Cardiac fibroblast (primary cell): Measurements from ENCODE around the gene KSR1.

Source experiments
- DNase-seq, 2 donors: peaks; one replicate each; pipeline versions ENCODE4 v3.0.0 to v3.0.0-alpha.2; 2010; ENCODE audit warnings: low read depth in 2 of 2
- H3K4me3 ChIP-seq, 2 donors: replicated peaks in 1 of 2; 1 replicate in 1 of 2; 2 replicates in 1 of 2; pipeline ENCODE4 v1.5.1; 2011; ENCODE audit warnings: low read depth in 2 of 2, low read length in 2 of 2, mild to moderate bottlenecking in 2 of 2, moderate library complexity in 1 of 2
- CTCF ChIP-seq: IDR thresholded peaks from one replicate; pipeline ENCODE4 v1.5.1; 2011; ENCODE audit warnings: low read depth, mild to moderate bottlenecking, low read length, inconsistent platforms

Gene KSR1

GRCh38 chr17:27512511-27513346 lies 56.5 kb downstream of the KSR1 start:
- DNase-seq = no peak
- TF ChIP-seq CTCF = no peak
- no peak overlapping the region for H3K4me3 ChIP-seq

DNA sequence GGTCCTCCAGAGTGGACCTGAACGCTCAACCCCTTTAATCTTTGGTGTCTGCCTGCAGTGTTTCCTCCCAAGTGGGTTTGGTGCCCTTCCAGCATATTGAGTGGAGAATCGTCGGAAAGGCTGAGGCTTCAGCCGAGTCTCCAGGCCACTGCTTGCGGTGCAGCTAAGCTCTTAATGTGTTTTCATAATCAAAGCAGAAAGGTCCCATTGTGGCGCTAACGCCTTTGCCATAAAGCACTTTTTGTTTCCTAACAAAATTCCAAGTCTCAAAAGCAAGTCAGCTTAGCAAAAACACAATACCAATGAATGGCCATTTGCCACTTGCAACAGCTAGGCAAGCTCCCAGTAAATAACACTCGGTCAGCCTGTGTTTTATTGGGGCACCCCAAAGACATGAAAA lies 57.6 kb downstream of the KSR1 start:
- no peak for TF ChIP-seq CTCF
- no peak for DNase-seq
- no peak overlapping the region for H3K4me3 ChIP-seq

- no peak for DNase-seq
- H3K4me3 ChIP-seq = no peak overlapping the region
- no peak for TF ChIP-seq CTCF
These were observed 58.6 kb downstream of the KSR1 start for GRCh38 chr17:27514595-27515413.

DNA sequence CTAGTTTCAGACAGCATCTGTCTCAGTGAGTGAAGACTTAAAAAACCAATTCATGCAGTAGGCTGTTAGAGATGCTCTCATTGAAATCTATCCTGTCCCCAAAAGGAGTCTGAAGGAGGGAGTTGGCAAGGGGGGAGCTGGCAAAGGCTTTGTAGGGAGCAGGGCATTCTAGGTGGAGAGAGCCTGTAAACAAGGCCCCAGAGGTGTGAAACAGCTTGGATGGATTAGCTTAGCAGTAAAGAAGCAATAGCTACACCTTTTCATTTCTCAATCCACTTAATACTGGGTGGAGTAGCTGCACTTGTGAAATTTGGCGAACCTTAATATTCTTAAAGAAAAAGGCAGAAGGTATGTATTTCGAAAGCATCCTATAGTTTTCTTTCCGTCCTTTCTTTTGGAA lies 61.8 kb downstream of the KSR1 start:
- no peak for DNase-seq
- TF ChIP-seq CTCF = no peak
- no peak overlapping the region for H3K4me3 ChIP-seq

DNA sequence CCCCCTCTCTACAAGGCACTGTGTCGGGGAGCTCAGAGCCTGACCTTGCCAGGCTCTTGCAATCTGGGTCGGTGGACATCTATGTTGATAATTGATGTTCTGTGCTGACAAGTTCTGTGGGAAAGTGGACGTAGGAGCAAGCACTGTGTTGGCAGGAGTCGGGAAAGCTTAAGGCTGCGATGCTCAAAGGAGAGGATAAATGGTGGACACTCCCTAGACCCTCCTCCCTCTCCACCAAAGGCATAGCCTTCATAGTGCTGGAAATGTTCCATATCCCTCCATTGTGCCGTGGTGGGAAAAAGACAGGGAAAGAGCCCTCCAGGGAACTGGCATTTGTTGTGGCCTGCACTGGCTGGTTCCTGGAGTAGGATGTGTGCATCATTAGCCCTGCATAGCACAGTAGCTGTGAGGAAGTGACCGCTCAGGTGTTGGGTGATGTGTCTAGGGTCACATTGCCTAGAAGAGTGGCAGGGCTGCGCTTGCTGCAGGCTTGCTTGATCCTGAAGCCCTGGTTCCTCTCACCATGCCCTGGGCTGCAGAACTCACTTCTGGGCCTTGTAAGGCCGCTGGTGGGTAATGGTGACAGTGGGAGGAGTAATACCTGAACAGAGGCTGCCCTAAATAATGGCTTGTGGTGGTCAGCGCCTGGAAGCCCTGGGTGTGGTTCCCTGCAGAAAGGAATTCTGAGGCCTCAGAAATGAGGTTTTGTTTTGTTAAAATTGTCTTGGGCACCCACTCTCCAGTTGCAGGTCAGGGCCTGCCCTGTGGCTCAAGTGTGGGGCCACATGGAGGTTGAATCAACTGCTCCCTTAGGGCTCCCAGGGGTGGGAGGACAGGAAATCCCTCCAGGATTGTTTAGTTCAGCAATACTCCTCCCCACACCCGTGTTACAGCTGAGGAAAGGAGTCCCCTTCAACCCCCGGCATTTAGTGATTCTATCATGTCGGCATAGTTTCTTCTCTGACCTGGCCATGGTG lies 62.6 kb downstream of the KSR1 start:
- DNase-seq = no peak
- no peak overlapping the region for H3K4me3 ChIP-seq
- TF ChIP-seq CTCF = no peak

GRCh38 chr17:27519550-27519949 lies 63.3 kb downstream of the KSR1 start:
- TF ChIP-seq CTCF = no peak
- H3K4me3 ChIP-seq = no peak overlapping the region
- DNase-seq = no peak
